DMS53 treated with DMSO at 0.1 percent for 48 hours (cell line): ENCODE results near the gene OGDHL.

Source experiments
- DNase-seq: peaks from one replicate; lab custom pipeline; 2025; ENCODE audit not compliant: unreplicated experiment; lab: John Stamatoyannopoulos, UW

Gene OGDHL

DNA sequence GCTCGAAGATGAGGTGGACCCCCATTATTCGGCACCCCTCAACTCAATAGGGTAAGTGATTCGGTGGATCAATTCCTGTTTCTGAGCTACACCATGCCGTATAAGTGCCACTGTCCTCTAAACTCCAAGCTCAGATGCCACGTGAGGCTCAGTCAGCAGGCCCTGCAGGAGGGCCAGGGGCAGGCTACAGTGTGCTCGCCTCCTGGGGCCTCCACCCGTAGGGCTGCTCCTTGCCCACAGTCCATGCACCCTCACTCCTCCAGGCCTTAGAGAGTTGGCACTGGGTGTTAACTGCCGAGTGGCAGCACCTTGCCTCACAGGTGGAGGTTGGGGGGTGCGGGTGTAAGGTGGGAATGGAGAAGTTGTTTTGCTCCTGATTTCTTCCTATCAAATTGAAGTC is 70.5 kb downstream of the OGDHL start:
- no peak for DNase-seq

DNA sequence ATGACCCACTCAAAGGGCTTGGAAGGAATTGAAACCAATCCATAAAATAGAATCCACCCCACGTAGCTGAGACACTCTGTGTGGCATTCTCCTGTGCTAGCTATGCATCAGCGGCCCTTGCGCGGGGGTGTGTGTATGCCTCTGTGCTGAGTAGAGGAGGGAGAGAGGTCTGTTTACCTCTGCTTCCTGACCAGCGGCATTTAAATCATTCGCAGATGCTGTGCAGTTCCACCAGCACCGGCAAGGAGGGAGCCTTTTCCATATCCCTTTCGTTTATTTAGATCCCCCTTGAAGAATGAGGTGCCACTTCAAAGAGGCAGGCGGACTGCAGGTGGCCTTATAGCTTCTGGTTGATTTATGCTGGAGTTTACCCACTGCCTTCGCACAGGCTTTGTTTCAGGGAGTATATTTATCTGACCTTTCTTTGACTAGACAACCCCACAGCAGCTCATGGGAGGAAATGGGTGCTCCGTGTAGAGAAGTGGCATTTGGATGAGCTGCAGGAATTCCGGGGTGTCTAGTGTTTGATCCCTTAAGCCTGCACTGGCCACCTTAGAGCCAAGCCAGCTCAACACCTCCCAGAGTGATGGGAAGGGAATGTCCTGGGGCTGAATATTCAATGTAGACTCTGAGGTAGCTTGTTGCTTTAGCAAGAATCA is 71.3 kb downstream of the OGDHL start:
- no peak for DNase-seq

DNA sequence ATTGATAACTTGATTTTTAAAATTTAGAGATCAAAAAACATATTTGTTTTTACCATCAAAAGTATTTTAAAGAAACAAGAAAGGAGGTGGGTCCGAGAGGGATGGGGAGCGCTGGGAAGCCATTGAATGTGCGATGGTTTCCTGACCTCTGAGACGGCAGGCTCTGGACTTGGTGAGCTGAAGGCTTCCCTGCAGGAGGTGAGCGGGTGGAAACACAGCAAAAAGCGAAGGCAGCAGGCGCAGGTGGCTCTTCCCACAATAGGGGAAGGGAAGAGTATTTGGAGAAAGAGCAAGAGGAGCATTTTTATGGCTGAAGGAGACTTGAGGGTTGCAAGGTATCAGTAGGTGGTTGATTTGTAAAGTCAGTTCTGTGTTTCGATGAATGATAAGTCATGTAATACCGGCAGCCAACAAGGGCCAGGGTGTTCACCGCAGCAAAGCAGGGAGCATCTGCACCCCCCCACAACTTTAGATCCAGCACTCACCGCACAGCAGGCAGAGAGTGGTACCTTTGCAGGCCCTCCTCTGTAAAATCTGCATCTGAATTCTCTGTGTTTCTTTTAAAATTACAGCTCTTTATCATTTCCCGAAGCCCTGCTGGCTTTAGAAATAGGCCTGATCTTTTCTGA is 72.1 kb downstream of the OGDHL start:
- no peak for DNase-seq

DNA sequence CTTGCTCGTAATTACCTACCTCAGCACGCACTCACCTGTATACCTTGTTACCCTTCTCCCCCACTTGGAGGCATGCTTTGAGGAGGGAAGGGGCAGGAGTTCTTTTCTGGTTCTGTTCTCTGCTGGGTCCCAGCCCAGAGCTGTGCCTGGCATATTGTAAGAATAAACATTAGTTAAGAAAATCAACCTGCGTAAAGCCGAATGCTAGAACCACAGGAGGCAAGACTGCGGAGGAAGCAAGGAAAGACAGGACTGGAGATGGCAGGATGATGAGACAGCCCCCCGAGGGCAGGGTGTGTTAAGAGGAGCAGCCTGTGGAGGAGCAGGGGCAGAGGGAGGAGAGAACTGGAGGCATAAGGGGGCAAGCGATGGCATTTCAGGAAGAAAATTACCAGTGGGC is 73.2 kb downstream of the OGDHL start:
- DNase-seq, result no peak

DNA sequence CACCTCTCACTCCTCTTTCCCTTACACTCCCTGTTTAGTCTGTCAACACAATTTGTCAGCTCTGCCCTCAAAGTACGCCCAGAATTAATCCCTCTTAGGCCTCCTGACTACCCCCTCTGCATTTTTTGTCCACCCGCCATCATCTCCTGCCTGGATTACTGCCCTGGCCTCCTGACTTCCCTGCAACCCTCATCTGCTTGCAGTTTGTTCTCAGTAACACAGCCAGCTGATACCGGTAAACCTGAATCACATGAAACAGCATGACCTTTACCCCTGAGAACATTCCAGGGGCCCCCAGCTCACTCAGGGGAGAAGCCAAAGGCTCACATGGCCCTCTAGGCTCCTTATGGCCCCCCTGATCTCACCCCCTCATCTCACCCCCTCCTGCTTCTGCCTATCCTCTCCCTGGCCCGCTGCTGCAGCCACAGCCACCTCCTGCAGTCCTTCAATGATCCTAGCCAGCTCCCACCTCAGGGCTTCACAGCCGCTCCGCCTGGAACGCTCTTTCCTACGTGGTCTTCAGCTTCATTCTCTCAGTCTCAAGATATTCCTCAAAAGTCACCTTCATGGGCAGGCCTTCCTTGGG is 73.8 kb downstream of the OGDHL start:
- no peak for DNase-seq

DNA sequence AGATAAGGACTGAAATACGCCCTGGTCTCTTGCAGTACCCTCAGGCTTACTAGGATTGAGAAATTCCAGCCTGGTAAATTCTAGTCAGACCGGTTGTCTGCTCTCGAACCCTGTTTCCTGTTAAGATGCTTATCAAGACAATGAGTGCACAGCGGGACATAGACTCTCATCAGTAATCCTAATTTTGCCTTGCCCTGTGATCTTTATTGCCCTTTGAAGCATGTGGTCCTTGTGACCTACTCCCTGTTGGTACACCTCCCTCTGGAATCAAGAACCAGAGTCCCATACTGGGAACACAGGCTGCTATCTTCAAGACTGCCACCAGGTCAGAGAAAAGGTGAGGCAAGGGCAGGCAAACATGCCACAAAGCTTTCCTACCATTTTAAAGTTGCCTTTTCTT is 75.5 kb downstream of the OGDHL start:
- no peak for DNase-seq
